ENCODE measurements around the gene SEMA4G.

Gene SEMA4G

GRCh38 chr10:100928039-100928438 is 41.3 kb upstream of the SEMA4G start:
- H3F3A ChIP-seq (ENCODE audit: insufficient read depth): peaks cover 9% of the 10 kb centered on the region; the same call in 1 of the 2 replicates
- H4K20me1 ChIP-seq (ENCODE audit: low read depth, low read length): no peaks in the 10 kb centered on the region
- no peak overlapping the region for H2AFZ ChIP-seq (ENCODE audit: low read depth, low read length, severe bottlenecking)
- TF ChIP-seq EZH2phosphoT487 (conservative IDR thresholded peaks at IDR 0.05; ENCODE audit: low read length) (no peak), CTCF (IDR thresholded peaks at IDR 0.05; ENCODE audit: insufficient read depth, low read length, poor library complexity, severe bottlenecking) (no peak)
- no peaks in the 10 kb centered on the region for H3K9me2 ChIP-seq (replicated peaks; ENCODE audit: insufficient read depth, low read length)
- H3K4me3 ChIP-seq (ENCODE audit: insufficient read depth, low read length, poor library complexity, severe bottlenecking): no peak overlapping the region
- H3K9ac ChIP-seq (ENCODE audit: low read length): no peak overlapping the region
- H3K27me3 ChIP-seq (ENCODE audit: low read length): no peaks in the 10 kb centered on the region
- H3K36me3 ChIP-seq (ENCODE audit: low read length): peaks cover 78% of the 10 kb centered on the region
- H3K9me3 ChIP-seq (ENCODE audit: insufficient read depth, low read length): no peaks in the 10 kb centered on the region
- peaks cover 9% of the 10 kb centered on the region; the same call in 1 of the 2 replicates for H3K79me2 ChIP-seq (ENCODE audit: insufficient read depth, low read length)
- no peak overlapping the region for H3K27ac ChIP-seq (ENCODE audit: low read depth, low read length)
- no peak overlapping the region for H3K4me2 ChIP-seq (ENCODE audit: low read depth, low read length, poor library complexity, severe bottlenecking)

- Histone ChIP-seq H3K9me3 (ENCODE audit: insufficient read depth, low read length) (no peaks in the 10 kb centered on the region), H3K9ac (ENCODE audit: low read length) (no peak overlapping the region), H3K9me2 (replicated peaks; ENCODE audit: insufficient read depth, low read length) (no peaks in the 10 kb centered on the region), H3K4me2 (ENCODE audit: low read depth, low read length, poor library complexity, severe bottlenecking) (no peak overlapping the region), H3K27ac (ENCODE audit: low read depth, low read length) (no peak overlapping the region), H2AFZ (ENCODE audit: low read depth, low read length, severe bottlenecking) (no peak overlapping the region), H3K79me2 (ENCODE audit: insufficient read depth, low read length) (peaks cover 7% of the 10 kb centered on the region; the same call in 1 of the 2 replicates), H3F3A (ENCODE audit: insufficient read depth) (peaks cover 9% of the 10 kb centered on the region; the same call in 1 of the 2 replicates), H3K36me3 (ENCODE audit: low read length) (peaks cover 65% of the 10 kb centered on the region), H4K20me1 (ENCODE audit: low read depth, low read length) (no peaks in the 10 kb centered on the region), H3K4me3 (ENCODE audit: insufficient read depth, low read length, poor library complexity, severe bottlenecking) (no peak overlapping the region), H3K27me3 (ENCODE audit: low read length) (no peaks in the 10 kb centered on the region)
- TF ChIP-seq CTCF (IDR thresholded peaks at IDR 0.05; ENCODE audit: insufficient read depth, low read length, poor library complexity, severe bottlenecking): no peak
Measured at GRCh38 chr10:100930368-100930767, 38.9 kb upstream of the SEMA4G start.

- H3K36me3 ChIP-seq (ENCODE audit: low read length): peaks cover 56% of the 10 kb centered on the region
- no peak overlapping the region for H3K27ac ChIP-seq (ENCODE audit: low read depth, low read length)
Measured at GRCh38 chr10:100934084-100934659, 35.1 kb upstream of the SEMA4G start.

More at GRCh38 chr10:100934084-100934659, 35.1 kb upstream of the SEMA4G start:
- no peaks in the 10 kb centered on the region for H3K27me3 ChIP-seq (ENCODE audit: low read length)
- no peak overlapping the region for H3K4me2 ChIP-seq (ENCODE audit: low read depth, low read length, poor library complexity, severe bottlenecking)
- H3K9me3 ChIP-seq (ENCODE audit: insufficient read depth, low read length): no peaks in the 10 kb centered on the region
- no peak overlapping the region for H3K4me3 ChIP-seq (ENCODE audit: insufficient read depth, low read length, poor library complexity, severe bottlenecking)
- no peak for TF ChIP-seq EZH2phosphoT487 (conservative IDR thresholded peaks at IDR 0.05; ENCODE audit: low read length)
- TF ChIP-seq CTCF (IDR thresholded peaks at IDR 0.05; ENCODE audit: insufficient read depth, low read length, poor library complexity, severe bottlenecking): peak; percentile 43
- no peaks in the 10 kb centered on the region for H3K79me2 ChIP-seq (ENCODE audit: insufficient read depth, low read length)
- no peak overlapping the region for H3K9ac ChIP-seq (ENCODE audit: low read length)
- no peak overlapping the region for H2AFZ ChIP-seq (ENCODE audit: low read depth, low read length, severe bottlenecking)
- peaks cover 6% of the 10 kb centered on the region; the same call in 1 of the 2 replicates for H3F3A ChIP-seq (ENCODE audit: insufficient read depth)
- H3K9me2 ChIP-seq (replicated peaks; ENCODE audit: insufficient read depth, low read length): no peaks in the 10 kb centered on the region
- no peaks in the 10 kb centered on the region for H4K20me1 ChIP-seq (ENCODE audit: low read depth, low read length)
